ENCODE data around the gene SELENOO.

The SELENOO gene

DNA sequence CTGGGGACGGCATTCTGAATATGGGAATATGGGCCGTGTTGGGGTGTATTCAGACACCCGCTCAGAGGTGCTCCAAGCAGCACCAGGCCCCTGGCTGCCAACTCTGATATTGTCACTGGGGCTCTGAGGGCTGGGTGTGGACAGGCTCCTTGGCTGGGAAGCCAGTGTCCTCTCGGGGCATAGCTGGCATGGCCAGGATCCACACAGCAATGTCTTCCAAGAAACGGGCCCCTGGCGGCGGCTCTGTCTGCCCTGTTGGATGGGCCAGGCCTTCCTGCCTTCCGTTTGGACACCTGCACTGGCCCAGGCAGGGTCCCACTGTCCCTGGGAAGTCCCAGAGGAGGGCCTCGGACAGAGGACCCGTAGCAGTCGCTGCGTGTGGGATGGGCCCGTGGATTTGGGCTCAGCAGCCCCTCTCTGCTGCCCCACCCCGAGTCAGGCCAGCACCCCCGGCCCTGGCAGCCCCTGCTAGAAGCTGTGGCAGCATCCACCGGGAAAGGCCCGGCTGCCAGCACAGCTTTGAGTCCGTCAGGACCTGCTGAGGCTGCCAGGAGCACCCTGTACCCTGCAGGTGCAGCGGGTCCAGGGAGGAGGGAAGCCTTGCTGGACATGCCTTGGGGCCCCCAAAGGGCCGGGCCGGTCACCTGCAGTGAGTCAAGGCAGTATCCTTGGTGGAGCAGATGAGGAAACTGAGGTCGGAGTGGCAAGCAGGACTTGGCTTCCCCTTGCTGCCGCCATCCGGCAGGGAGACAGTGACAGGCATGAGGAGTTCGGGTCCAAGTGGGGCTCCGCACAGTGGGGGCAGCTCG lies 26.2 kb upstream of the SELENOO start:
- TF ChIP-seq, protein P1, sequence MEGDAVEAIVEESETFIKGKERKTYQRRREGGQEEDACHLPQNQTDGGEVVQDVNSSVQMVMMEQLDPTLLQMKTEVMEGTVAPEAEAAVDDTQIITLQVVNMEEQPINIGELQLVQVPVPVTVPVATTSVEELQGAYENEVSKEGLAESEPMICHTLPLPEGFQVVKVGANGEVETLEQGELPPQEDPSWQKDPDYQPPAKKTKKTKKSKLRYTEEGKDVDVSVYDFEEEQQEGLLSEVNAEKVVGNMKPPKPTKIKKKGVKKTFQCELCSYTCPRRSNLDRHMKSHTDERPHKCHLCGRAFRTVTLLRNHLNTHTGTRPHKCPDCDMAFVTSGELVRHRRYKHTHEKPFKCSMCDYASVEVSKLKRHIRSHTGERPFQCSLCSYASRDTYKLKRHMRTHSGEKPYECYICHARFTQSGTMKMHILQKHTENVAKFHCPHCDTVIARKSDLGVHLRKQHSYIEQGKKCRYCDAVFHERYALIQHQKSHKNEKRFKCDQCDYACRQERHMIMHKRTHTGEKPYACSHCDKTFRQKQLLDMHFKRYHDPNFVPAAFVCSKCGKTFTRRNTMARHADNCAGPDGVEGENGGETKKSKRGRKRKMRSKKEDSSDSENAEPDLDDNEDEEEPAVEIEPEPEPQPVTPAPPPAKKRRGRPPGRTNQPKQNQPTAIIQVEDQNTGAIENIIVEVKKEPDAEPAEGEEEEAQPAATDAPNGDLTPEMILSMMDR (IDR thresholded peaks at IDR 0.05; ENCODE audit: insufficient read depth, missing control alignments), result no peak
- DNase-seq (ENCODE audit: insufficient read length, low spot score), result no peak
- FAIRE-seq, result no peak

DNA sequence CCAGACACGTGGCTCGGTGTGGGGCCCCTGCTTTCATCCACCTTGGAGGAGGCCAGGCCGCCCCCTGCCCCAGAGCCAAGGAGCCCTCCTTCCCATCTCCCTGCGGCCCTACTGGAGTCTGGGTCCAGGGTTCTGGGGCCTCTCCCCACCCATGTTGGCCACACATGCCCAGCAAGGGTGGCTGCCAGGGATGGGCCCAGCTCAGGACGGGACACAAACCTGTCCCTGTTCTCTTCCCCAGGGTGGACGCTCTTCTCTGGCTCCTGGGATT lies 25.7 kb upstream of the SELENOO start:
- TF ChIP-seq, protein P1 (IDR thresholded peaks at IDR 0.05; ENCODE audit: insufficient read depth, missing control alignments), result no peak
- DNase-seq (ENCODE audit: insufficient read length, low spot score) (no peak), FAIRE-seq (no peak)

DNA sequence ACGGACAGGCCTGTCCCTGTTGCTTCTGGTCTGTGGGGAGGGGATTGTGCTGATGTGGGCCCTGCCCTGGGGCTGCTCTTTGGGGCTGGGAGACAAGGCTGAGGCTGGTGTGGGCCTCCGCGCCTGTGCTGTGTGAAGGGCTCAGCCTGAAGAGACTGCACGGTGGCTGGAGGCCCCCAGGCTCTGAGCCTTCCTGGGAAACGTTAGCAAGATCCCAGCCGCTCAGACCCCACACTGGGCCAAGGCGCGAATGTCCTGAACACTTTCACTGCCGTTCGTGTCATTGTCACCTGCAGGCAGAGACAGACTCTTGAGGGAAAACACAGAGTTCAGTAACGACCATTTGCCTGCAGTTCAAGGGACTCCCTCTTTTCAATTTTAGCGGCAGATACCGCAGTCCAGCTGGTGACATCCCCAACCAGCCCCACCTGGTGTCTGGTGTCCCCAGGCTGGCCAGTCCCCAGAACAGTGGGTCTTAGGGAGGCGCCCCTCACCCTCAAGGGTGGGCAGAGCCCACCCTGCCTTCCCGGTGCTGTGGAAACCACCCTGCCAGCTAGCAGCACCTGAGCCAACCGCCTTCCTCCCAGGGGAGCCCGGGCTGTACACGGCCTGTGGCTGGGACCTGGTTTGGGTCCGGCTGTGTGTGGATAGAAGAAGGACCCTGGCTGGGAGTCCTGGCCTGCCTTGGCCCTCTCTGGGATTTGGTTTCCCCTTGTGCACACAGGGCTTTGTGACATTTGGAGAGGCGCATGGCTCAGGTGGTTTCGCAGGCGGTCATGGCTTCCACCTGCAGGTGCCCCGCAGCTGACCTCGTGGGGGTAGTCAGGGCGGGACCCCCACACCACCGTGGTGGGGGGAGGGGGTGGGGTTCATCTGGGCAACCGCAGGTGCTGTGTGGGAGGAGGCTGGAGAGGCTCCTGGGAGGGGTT lies 24.6 kb upstream of the SELENOO start:
- DNase-seq (ENCODE audit: insufficient read length, low spot score), result no peak
- TF ChIP-seq, protein P1 (IDR thresholded peaks at IDR 0.05; ENCODE audit: insufficient read depth, missing control alignments), result no peak
- no peak for FAIRE-seq

DNA sequence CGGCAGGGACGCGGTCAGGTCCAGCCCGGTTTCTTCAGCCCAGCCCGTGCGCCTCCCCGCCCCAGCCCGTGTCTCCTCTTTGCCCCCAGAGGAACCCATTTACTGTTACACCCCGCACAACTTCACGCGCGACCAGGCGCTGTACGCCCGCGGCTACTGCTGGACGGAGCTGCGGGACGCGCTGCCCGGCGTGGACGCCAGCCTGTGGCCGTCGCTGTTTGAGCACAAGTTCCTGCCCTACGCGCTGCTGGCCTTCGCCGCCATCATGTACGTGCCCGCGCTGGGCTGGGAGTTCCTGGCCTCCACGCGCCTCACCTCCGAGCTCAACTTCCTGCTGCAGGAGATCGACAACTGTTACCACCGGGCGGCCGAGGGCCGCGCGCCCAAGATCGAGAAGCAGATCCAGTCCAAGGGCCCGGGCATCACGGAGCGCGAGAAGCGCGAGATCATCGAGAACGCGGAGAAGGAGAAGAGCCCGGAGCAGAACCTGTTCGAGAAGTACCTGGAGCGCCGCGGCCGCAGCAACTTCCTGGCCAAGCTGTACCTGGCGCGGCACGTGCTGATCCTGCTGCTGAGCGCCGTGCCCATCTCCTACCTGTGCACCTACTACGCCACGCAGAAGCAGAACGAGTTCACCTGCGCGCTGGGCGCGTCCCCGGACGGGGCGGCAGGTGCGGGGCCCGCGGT lies 23.8 kb upstream of the SELENOO start:
- TF ChIP-seq, protein P1 (IDR thresholded peaks at IDR 0.05; ENCODE audit: insufficient read depth, missing control alignments), result no peak
- DNase-seq (ENCODE audit: insufficient read length, low spot score), result no peak
- no peak for FAIRE-seq

DNA sequence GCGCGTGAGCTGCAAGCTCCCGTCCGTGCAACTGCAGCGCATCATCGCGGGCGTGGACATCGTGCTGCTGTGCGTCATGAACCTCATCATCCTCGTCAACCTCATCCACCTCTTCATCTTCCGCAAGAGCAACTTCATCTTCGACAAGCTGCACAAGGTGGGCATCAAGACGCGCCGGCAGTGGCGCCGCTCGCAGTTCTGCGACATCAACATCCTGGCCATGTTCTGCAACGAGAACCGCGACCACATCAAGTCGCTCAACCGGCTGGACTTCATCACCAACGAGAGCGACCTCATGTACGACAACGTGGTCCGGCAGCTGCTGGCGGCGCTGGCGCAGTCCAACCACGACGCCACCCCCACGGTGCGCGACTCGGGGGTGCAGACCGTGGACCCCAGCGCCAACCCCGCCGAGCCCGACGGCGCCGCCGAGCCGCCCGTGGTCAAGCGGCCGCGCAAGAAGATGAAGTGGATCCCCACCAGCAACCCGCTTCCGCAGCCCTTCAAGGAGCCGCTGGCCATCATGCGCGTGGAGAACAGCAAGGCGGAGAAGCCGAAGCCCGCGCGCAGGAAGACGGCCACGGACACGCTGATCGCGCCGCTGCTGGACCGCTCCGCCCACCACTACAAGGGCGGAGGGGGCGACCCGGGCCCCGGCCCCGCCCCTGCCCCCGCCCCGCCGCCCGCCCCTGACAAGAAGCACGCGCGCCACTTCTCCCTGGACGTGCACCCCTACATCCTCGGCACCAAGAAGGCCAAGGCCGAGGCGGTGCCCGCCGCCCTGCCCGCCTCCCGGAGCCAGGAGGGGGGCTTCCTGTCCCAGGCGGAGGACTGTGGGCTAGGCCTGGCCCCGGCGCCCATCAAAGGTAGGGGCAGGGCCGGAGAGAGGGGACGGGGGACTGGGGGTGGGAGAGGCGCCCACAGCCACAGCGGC lies 23.0 kb upstream of the SELENOO start:
- FAIRE-seq (no peak), DNase-seq (ENCODE audit: insufficient read length, low spot score) (no peak)
- TF ChIP-seq, protein P1 (IDR thresholded peaks at IDR 0.05; ENCODE audit: insufficient read depth, missing control alignments), result no peak

DNA sequence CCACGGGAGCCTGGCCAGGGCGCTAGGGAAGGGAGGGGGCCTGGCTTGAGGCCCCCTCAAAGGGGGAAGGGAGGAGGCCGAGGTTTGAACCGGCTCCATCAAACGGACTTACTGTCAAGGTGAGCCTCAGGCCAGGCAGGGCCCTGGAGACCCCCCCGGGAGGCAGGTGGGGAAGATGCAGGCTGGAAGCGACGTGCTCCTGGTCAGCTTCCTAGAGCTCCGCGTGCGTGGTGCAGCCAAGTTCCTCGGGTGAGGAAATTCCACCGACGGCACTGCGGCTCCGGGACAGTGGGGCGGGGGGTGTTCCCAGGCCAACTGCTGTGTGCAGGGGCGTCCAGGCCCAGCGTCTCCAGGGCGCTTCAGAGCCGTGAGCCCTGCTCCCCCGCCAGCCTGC lies 22.3 kb upstream of the SELENOO start:
- TF ChIP-seq, protein P1 (IDR thresholded peaks at IDR 0.05; ENCODE audit: insufficient read depth, missing control alignments), result no peak
- no peak for DNase-seq (ENCODE audit: insufficient read length, low spot score)
- no peak for FAIRE-seq

Data from D721Med (cell line).